K562 (cell line): ENCODE data around the gene CTTNBP2. TPM values are rescaled to one million over a fixed set of nuclear protein-coding genes. Genes with fewer than 3 reads are reported as not detected.

Source experiments
- ATAC-seq: fragments of 200-7000 bp; cut with Tn5 transposase; 3 replicates; pipeline ENCODE4 v1.9.1; 2020; ENCODE audit warnings: moderate library complexity
- BruUV-seq: library from RNA; stranded (reverse); fragments of 400-500 nt; replicated peaks from 2 replicates; lab custom pipeline; 2021; lab: Mats Ljungman, UMichigan
- CTCF ChIA-PET: fragments of 300-600 bp; formaldehyde crosslinking; extraction: SDS; loops from one replicate; lab custom pipeline; 2021; ENCODE audit warnings: low intra/inter-chr PET ratio; lab: Yijun Ruan, JAX
- POLR2A ChIA-PET: fragments of 300-600, 350-650 bp; sonication (Branson Sonifier 250); formaldehyde crosslinking; extraction: SDS; loops from one replicate; lab custom pipeline; 2021; ENCODE audit warnings: antibody characterized with exemption, inconsistent platforms; lab: Yijun Ruan, JAX
- DNase-seq, 4 experiments: peaks; one replicate each; pipeline versions ENCODE4 v3.0.0 to v3.0.0-alpha.2; 2011 to 2018; ENCODE audit warnings: low spot score in 3 of 4, mixed read lengths in 3 of 4; ENCODE audit errors: extremely low read depth in 1 of 4
- FAIRE-seq: peaks from 2 replicates; lab custom pipeline; 2011; peaks lifted over from hg19 to GRCh38; lab: Jason Lieb, UNC
- H2AFZ ChIP-seq: 2 replicates; pipeline ENCODE4 v1.6.0; 2011; ENCODE audit warnings: low read depth, low read length, control low read depth, inconsistent platforms
- H3K27ac ChIP-seq: fragments of 200-600 bp; 3 replicates; pipeline ENCODE4 v1.8.0; 2011; ENCODE audit warnings: low read depth, mild to moderate bottlenecking, control low read depth, inconsistent platforms, low read length, moderate library complexity, mixed read lengths; ENCODE audit errors: extremely low read depth
- H3K27me3 ChIP-seq, 2 experiments: fragments of 300-600 bp in 1 of 2; 2 replicates in 1 of 2; 3 replicates in 1 of 2; pipeline versions ENCODE4 v1.6.0 to v1.8.0; 2011; ENCODE audit warnings: inconsistent platforms in 2 of 2, low read length in 2 of 2, mild to moderate bottlenecking in 1 of 2, mixed read lengths in 1 of 2, moderate library complexity in 1 of 2; ENCODE audit not compliant: control insufficient read depth in 2 of 2, insufficient read depth in 2 of 2
- H3K36me3 ChIP-seq: fragments of 300-600 bp; 3 replicates; pipeline ENCODE4 v1.8.0; 2011; ENCODE audit warnings: mild to moderate bottlenecking, low read length, inconsistent platforms; ENCODE audit not compliant: control insufficient read depth, insufficient read depth
- H3K4me1 ChIP-seq, 2 experiments: fragments of 200-600 bp in 1 of 2; replicated peaks in 1 of 2; 2 replicates in 1 of 2; 3 replicates in 1 of 2; pipeline versions ENCODE4 v1.5.1 to v1.8.0; 2011; ENCODE audit warnings: inconsistent platforms in 2 of 2, low read length in 2 of 2, mild to moderate bottlenecking in 1 of 2, mixed read lengths in 1 of 2, moderate library complexity in 1 of 2; ENCODE audit not compliant: control insufficient read depth in 2 of 2, insufficient read depth in 2 of 2
- H3K4me2 ChIP-seq: 2 replicates; pipeline ENCODE4 v1.6.1; 2011; ENCODE audit warnings: low read length, control low read depth, inconsistent platforms, mixed read lengths; ENCODE audit not compliant: insufficient read depth
- H3K4me3 ChIP-seq: fragments of 200-600 bp; sonication (generic), shearing (Covaris generic); 2 replicates; pipeline ENCODE4 v1.5.1; 2016; ENCODE audit warnings: control low read depth, inconsistent platforms
- H3K79me2 ChIP-seq: fragments of 200-600 bp; 3 replicates; pipeline ENCODE4 v1.8.0; 2011; ENCODE audit warnings: low read length, inconsistent platforms; ENCODE audit not compliant: control insufficient read depth, insufficient read depth
- H3K9ac ChIP-seq, 2 experiments: 2 replicates each; pipeline versions ENCODE4 v1.6.0 to v1.6.1; 2011; ENCODE audit warnings: low read depth in 2 of 2, low read length in 2 of 2, control low read depth in 1 of 2, inconsistent platforms in 1 of 2, mild to moderate bottlenecking in 1 of 2, mixed read lengths in 1 of 2; ENCODE audit not compliant: insufficient read depth in 1 of 2
- H3K9me1 ChIP-seq: one replicate; pipeline ENCODE4 v1.6.0; 2011; ENCODE audit warnings: inconsistent platforms, mild to moderate bottlenecking, low read length, moderate library complexity; ENCODE audit not compliant: control insufficient read depth, insufficient read depth
- H3K9me3 ChIP-seq: replicated peaks from 2 replicates; pipeline ENCODE4 v1.5.1; 2011; ENCODE audit warnings: low read depth, low read length, inconsistent platforms; ENCODE audit not compliant: control insufficient read depth, insufficient read depth
- H4K20me1 ChIP-seq: replicated peaks from 2 replicates; pipeline ENCODE4 v1.6.1; 2011; ENCODE audit warnings: low read length, inconsistent platforms, mixed read lengths; ENCODE audit not compliant: control insufficient read depth, insufficient read depth
- HLTF ChIP-seq: fragments of 450-650 bp; IDR thresholded peaks from 2 replicates; pipeline ENCODE4 v1.6.1; 2016
- MAZ ChIP-seq, 2 experiments: fragments of 450-650 bp in 1 of 2; sonication (generic) in 1 of 2; formaldehyde crosslinking; IDR thresholded peaks in 1 of 2; conservative IDR thresholded peaks in 1 of 2; 2 replicates each; pipeline versions ENCODE4 v1.4.0 to v1.5.0; 2020; ENCODE audit warnings: mild to moderate bottlenecking in 1 of 2, missing genetic modification reagents in 1 of 2
- MXD1 ChIP-seq: fragments of 250-450 bp; sonication (Bioruptor Pico); IDR thresholded peaks from 2 replicates; pipeline ENCODE4 v1.8.0; 2021; ENCODE audit warnings: borderline replicate concordance, mild to moderate bottlenecking, moderate library complexity; ENCODE audit not compliant: poor library complexity, severe bottlenecking
- NFATC3 ChIP-seq: fragments of 450-650 bp; IDR thresholded peaks from 2 replicates; pipeline ENCODE4 v1.6.1; 2017; ENCODE audit warnings: mild to moderate bottlenecking
- NR0B1 ChIP-seq: fragments of 450-650 bp; IDR thresholded peaks from one replicate; pipeline ENCODE4 v1.6.1; 2018; ENCODE audit warnings: mild to moderate bottlenecking, moderate library complexity; ENCODE audit not compliant: partially characterized antibody
- POLR2A ChIP-seq: fragments of 450-650 bp; conservative IDR thresholded peaks from 2 replicates; pipeline ENCODE4 v1.6.1; 2016
- SAFB2 ChIP-seq: fragments of 200-400 bp; formaldehyde crosslinking; IDR thresholded peaks from 2 replicates; pipeline ENCODE4 v1.6.1; 2018; ENCODE audit warnings: borderline replicate concordance, low read length, low read depth, moderate library complexity; ENCODE audit not compliant: severe bottlenecking
- TFAM ChIP-seq: fragments of 250-450 bp; sonication (Bioruptor Pico); conservative IDR thresholded peaks from 2 replicates; pipeline ENCODE4 v1.5.0; 2021; ENCODE audit warnings: mild to moderate bottlenecking, moderate library complexity
- ZFX ChIP-seq: sonication (generic); formaldehyde crosslinking; IDR thresholded peaks from 2 replicates; pipeline ENCODE4 v1.8.0; 2022; ENCODE audit warnings: mild to moderate bottlenecking, missing genetic modification reagents, moderate library complexity
- ZNF124 ChIP-seq: sonication (generic); formaldehyde crosslinking; IDR thresholded peaks from 2 replicates; pipeline ENCODE4 v1.8.1; 2022; ENCODE audit warnings: missing genetic modification reagents
- ZNF140 ChIP-seq: fragments of 250-450 bp; sonication (Bioruptor Pico); IDR thresholded peaks from 2 replicates; pipeline ENCODE4 v1.8.0; 2021; ENCODE audit warnings: moderate library complexity, mild to moderate bottlenecking, inconsistent platforms
- ZNF408 ChIP-seq: fragments of 250-450 bp; sonication (Bioruptor Pico); IDR thresholded peaks from 2 replicates; pipeline ENCODE4 v1.4.0; 2020; ENCODE audit warnings: low read depth, mild to moderate bottlenecking, moderate library complexity
- ZNF41 ChIP-seq: fragments of 250-450 bp; sonication (Bioruptor Pico); conservative IDR thresholded peaks from 2 replicates; pipeline ENCODE4 v1.4.0; 2020; ENCODE audit warnings: mild to moderate bottlenecking
- ZNF511 ChIP-seq: sonication (generic); formaldehyde crosslinking; IDR thresholded peaks from 2 replicates; pipeline ENCODE4 v1.8.0; 2022; ENCODE audit warnings: mild to moderate bottlenecking, missing genetic modification reagents
- ZNF551 ChIP-seq: fragments of 250-450 bp; sonication (Bioruptor Pico); IDR thresholded peaks from 2 replicates; pipeline ENCODE4 v1.5.0; 2021; ENCODE audit warnings: mild to moderate bottlenecking, moderate library complexity
- WGBS: fragments of 100-300 bp; shearing (Covaris generic); methylation state at CpG from one replicate; pipeline ENCODE4 v1.1.6; 2016; ENCODE audit warnings: low coverage, mixed read lengths; ENCODE audit not compliant: insufficient coverage; ENCODE audit errors: missing lambda C conversion rate; 5-methylcytosine and 5-hydroxymethylcytosine counted together
- in situ Hi-C: fragments of 300-500 bp; cut with MboI; formaldehyde crosslinking; loops from 4 replicates; pipeline ENCODE4 v1.15.0; 2018; ENCODE audit warnings: inconsistent platforms, mixed read lengths
- intact Hi-C: fragments of 100-400 bp; cut with micrococcal nuclease; formaldehyde crosslinking; loops from 2 replicates; pipeline ENCODE4 v1.14.2; 2022
- polyA plus RNA-seq, 8 experiments: library from polyadenylated mRNA; depleted of rRNA in 4 of 8; stranded (reverse) in 5 of 8; unstranded in 3 of 8; fragments of >200 nt; fragmentation: Nextera tagmentation in 2 of 8; fragmentation: Illumina TruSeq in 1 of 8; extraction: Ambion mirVana in 2 of 8; extraction: Trizol in 1 of 8; gene quantifications; 2 replicates each; pipeline versions ENCODE4 v1.2.1 to v1.2.3, GENCODE V29; 2011 to 2014; ENCODE audit warnings: inconsistent platforms in 1 of 8, missing spikeins in 1 of 8
- total RNA-seq, 7 experiments: library from RNA; depleted of rRNA in 6 of 7; stranded (reverse); fragments of >200 nt in 6 of 7; fragmentation: Illumina TruSeq in 2 of 7; extraction: Trizol in 2 of 7; gene quantifications; 2 replicates each; pipeline versions ENCODE4 v1.2.1 to v1.2.3, GENCODE V29; 2011 to 2021; ENCODE audit warnings: low replicate concordance in 1 of 7

Gene CTTNBP2
- total and polyA plus RNA-seq, 9 of the 15 experiments (the other 6 are each of a cell fraction or from before 2014, with no cell fraction given): 0.05 TPM; not detected in 8

GRCh38 chr7:117675497-117676435 lies 197.5 kb downstream of the CTTNBP2 start (continued):
- TF ChIP-seq NR0B1 (no peak), MXD1 (CRISPR knock-in tag) (no peak), MAZ (CRISPR knock-in tag; conservative IDR thresholded peaks at IDR 0.05 in 1 of 2, IDR thresholded peaks at IDR 0.05 in 1 of 2) (no peak), ZNF41 (CRISPR knock-in tag) (no peak)

GRCh38 chr7:117674617-117675016 lies 198.6 kb downstream of the CTTNBP2 start:
- Histone ChIP-seq H3K27me3 (peaks cover 0 to 7% of the 10 kb centered on the region in 2 experiments; a peak in 2 of 5 replicates), H3K27ac (no peak overlapping the region), H3K4me3 (no peak overlapping the region), H3K79me2 (no peaks in the 10 kb centered on the region), H2AFZ (no peak overlapping the region), H4K20me1 (no peaks in the 10 kb centered on the region), H3K36me3 (no peaks in the 10 kb centered on the region), H3K9me3 (no peaks in the 10 kb centered on the region), H3K4me1 (peaks cover 0 to 2% of the 10 kb centered on the region in 2 experiments; a peak in 2 of 5 replicates), H3K9me1 (no peaks in the 10 kb centered on the region), H3K9ac (no peak overlapping the region), H3K4me2 (no peak overlapping the region)
- FAIRE-seq: no peak
- BruUV-seq: no TSS peak
- CTCF ChIA-PET: interaction anchor here (0.9 to 1.1 kb wide), 2 partner anchors 218 to 275 kb away, joined by 3 read pairs; no protein-coding TSS in a partner anchor
- WGBS: 0% methylated on average over 3 of the region's 3 CpGs
- intact Hi-C loops (loop anchor here (10.0 kb wide), 1 partner anchor 430 kb away; no protein-coding TSS in a partner anchor), in situ Hi-C loops (no loop called here)
- ATAC-seq: no peak
- TF ChIP-seq ZNF408 (no peak), POLR2A (no peak), SAFB2 (no peak), ZNF511 (CRISPR knock-in tag) (no peak), TFAM (no peak), ZNF124 (CRISPR knock-in tag) (no peak), NFATC3 (no peak), HLTF (no peak), ZNF551 (CRISPR knock-in tag) (no peak), ZNF140 (CRISPR knock-in tag) (no peak), ZFX (CRISPR knock-in tag) (no peak)
- POLR2A ChIA-PET: no interaction called here
- no peak for DNase-seq
